Measurements from ENCODE around the gene GLIS1.

Gene GLIS1

DNA sequence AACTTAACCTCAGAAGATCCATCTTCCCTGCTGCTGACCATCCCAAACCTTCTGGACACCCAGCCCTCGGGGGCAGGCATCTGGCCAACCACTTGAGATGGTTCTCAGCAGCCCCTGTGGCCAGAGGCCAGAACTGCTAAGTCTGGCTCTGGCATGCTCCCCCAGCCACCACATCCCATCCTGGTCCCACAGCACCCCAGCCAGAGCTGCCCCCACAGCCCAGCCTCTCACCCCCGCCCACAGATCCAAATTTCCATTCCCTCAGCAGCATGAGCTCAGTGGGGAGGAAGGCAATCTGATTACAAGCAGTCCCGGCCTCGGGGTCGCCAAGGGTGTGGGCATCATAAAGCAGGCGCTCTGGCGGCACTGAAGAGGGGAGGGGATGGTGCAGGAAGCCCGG is 45.6 kb downstream of the GLIS1 start:
- no peak for DNase-seq

- DNase-seq, result no peak
Observed at GRCh38 chr1:53691326-53691725, 47.6 kb downstream of the GLIS1 start.

DNA sequence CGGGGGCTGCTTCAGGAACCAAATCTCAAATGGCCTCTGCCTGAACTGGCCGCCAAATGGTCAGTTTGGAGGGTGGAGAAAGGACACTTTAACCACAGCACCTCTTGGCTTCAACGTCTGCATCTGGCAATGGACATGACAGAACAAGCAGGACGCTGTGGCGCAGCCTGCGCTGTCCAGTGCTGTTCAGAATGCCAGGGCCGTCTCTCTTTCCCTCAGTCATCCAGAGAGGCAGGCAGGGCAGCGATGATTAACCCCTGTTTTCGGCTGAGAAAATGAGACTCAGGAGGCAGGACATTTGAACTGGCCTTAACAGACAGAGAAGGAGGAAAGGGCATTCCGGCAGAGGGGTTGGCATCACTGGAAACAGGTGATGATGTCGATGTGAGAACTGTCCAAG is 48.6 kb downstream of the GLIS1 start:
- no peak for DNase-seq

DNA sequence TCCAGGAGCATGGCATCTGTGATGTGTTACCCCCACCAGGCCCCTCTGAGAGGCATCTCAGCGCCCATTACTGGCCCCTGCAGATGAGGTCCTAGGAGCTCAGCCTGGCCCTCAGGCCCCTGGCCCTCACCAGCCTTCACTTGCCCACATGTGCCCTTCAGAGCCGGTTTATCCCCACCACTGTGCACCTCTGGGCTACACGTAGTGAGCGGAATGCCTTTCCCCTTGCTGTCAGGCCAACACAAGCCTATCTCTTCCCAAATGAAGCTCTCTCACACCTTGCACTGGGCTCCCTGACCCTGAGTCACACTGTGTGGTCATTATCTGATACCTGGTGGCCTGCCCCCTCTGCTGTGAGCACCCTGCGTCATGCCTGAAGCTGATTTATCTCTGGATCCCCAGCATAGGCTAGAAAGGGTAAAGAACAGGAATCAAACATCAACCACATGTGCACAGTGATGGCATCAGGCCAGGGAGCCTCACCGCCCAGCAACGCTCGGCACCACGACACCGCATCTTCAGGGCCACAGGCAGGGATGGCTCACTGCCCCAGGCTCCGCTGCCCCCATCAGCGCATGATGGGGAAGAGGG is 49.1 kb downstream of the GLIS1 start:
- no peak for DNase-seq

DNA sequence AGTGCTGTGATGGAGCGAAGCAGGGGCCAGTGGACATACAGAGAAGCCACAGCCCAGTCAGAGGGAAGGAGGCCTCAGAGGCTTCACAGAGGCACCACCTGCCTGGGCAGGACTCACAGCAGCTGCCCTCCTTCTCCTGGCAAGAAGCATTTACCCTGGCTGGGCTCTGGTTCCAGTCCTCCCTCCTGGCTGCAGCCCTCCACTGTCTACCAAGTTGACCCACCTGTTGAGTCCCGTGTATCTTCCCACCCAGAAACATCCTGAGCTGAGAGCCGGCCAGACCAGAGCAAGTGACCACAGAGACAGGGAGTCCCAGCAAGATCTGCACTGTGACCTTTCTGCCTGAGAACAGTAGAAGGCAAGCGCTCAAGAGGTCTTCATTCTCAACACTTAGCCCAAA is 49.7 kb downstream of the GLIS1 start:
- DNase-seq, result no peak

DNA sequence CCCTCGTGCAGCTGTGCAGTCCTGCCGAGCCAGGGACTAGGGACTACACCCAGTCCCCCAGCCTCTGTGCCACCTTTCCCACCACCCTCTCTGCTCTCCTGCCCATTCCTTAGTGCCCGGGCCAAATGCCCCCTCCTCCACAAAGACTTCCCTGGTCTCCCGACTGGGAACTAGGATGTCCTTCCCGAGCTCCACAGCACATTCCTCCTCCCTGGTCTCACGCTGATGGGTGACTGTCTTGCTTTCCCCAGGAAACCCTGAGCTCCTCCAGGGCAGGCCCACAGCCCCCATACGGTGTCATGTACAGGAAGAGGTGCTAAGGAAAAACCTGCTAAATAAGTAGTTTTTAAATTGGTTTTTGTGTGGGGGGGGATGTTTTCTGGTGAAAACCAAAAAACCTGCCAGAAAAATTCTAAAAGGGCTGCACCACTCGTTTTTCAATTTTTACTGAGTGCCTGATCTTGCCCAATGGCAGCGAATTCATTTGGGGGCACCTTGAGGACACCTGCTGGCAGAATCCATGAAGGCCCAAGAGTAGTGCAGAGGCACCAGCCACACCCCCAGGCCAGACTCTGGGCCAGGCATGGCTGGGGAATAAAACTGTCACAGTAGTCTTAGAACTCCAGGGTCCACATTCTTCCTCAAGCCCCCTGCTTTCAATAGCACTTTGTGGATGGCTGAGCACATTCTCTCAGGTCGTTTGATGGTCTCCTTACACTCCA is 50.4 kb downstream of the GLIS1 start:
- no peak for DNase-seq

- no peak for DNase-seq
Observed at GRCh38 chr1:53687901-53688300, 51.1 kb downstream of the GLIS1 start.

- DNase-seq, result no peak
Observed at GRCh38 chr1:53687426-53687825, 51.5 kb downstream of the GLIS1 start.

GRCh38 chr1:53686965-53687267 is 52.0 kb downstream of the GLIS1 start:
- DNase-seq, result no peak

GRCh38 chr1:53686091-53686964 is 52.6 kb downstream of the GLIS1 start:
- DNase-seq, result no peak

- DNase-seq, result no peak
Observed at GRCh38 chr1:53685272-53686051, 53.5 kb downstream of the GLIS1 start.

- no peak for DNase-seq
Observed at GRCh38 chr1:53684741-53685140, 54.2 kb downstream of the GLIS1 start.

DNA sequence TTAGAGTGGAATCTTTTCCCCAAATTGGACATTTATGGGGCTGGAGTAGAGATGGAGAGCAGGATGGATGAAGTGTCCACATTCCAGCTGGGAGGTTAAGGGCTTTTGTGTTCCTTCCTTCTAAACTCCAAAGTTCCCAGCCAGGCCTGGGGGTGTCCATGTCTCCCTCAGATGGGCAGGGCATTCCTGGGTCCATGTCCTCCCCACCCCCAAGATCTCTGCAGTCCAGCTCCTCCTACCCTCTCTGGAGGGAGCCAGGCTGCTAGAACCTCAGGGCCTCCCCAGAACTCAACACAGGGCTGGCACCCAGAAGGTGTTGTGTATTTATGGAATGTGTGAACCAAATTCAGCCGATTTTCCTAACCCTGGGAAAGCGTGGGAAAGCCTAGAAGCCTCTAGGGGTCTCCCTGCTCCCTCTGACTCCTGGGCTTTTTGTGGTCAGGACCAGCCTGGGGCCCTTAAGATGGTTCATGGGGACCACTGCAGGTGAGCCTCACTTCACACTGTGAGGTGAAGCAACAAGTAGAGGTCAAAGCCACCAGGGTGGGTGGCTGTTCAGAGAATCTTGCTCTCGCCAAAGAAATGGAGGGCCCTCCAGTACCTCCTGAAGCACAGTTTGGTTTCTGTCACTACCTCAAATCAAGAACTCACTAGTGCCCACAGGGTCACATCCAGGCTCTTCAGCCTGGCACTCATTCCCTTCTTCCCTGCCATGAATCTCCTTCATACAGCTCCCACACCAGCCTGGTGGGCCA is 54.8 kb downstream of the GLIS1 start:
- no peak for DNase-seq

- no peak for DNase-seq
Observed at GRCh38 chr1:53682881-53683280, 56.1 kb downstream of the GLIS1 start.

DNA sequence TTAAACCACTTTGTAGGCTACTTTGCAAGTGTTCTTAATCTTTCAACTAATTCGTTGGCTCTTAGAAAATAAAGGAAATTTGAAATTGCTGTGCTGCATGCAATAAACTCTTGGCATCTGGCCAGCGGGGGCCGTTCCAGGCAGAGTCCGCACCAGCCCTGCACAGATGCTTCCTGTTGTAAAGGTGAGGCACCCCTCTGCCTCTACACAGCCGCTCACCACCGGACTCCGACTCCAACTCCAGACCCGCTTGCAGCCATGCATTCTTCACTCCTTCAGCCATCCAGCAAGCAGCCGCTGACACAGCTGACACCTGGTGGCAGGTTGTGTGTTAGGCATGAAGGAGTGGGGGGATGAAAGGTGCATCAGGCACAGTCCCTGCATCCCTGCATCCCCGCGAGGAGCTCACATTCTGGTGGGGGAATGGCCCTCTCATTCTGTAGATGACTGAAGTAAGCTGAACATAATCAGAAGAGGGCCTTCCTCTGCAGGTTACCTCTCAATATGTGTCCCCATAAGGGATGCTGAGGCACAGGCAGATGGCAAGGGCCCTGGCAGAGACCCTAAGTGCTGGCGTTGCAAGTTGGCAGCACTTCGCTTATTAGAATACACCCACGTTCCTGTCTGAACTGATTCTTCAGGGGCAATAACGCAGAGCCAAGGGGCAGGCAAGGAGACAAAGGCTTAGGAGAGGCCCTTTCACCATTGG is 56.8 kb downstream of the GLIS1 start:
- DNase-seq, result peak; percentile 18

DNA sequence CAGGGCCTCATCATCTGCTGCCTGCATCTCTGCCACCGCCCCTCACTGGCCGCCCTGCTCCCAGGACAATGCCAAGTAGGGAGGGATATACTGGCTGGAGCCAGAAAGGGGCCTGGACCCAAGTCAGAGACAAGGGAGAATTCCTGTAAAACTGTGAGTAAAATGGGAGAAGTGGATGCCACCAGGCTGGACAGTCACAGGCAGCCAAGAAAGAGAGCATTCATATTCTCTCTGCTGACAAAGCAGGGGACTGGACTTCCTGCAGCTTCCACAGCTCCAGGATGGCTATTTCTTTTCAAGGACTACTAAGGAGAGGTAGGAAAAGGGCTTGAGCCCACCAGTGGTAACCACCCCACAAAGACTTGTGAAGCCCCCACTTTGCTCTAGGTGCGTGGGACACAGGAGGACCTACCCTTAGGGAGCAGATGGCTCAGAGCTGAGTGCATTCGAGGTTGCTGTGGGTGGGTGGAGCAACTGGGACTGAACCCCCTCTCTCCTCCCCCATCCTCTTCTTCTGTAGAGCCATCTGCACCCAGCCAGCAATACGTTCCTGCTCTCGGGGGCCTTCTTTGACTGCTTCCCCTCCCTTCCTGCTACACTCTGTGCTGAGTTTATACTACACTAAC is 57.5 kb downstream of the GLIS1 start:
- no peak for DNase-seq

- DNase-seq, result no peak
Observed at GRCh38 chr1:53680868-53681267, 58.1 kb downstream of the GLIS1 start.

- no peak for DNase-seq
Observed at GRCh38 chr1:53678938-53679825, 59.8 kb downstream of the GLIS1 start.

GRCh38 chr1:53678507-53678906 is 60.5 kb downstream of the GLIS1 start:
- DNase-seq, result no peak

GRCh38 chr1:53678046-53678445 is 60.9 kb downstream of the GLIS1 start:
- no peak for DNase-seq
